SK-N-SH (cell line): ENCODE data around the gene PPP1R15B.

Experiments used
- CHD2 ChIP-seq: fragments of 150-350 bp; IDR thresholded peaks from 2 replicates; pipeline ENCODE4 v1.6.1; 2018; ENCODE audit warnings: low read length; ENCODE audit not compliant: partially characterized antibody
- FOXJ3 ChIP-seq: sonication (generic); formaldehyde crosslinking; IDR thresholded peaks from 2 replicates; pipeline ENCODE4 v1.5.1; 2020; ENCODE audit warnings: mild to moderate bottlenecking, missing genetic modification reagents
- FOXM1 ChIP-seq: IDR thresholded peaks from 2 replicates; pipeline ENCODE4 v1.4.0; 2012; ENCODE audit warnings: low read depth, mild to moderate bottlenecking
- MXI1 ChIP-seq: IDR thresholded peaks from 2 replicates; pipeline ENCODE4 v1.6.1; 2012; ENCODE audit warnings: mild to moderate bottlenecking, low read depth, low read length, improper control_type of control experiment
- PBX3 ChIP-seq: IDR thresholded peaks from 2 replicates; pipeline ENCODE4; 2012
- POLR2AphosphoS5 ChIP-seq: IDR thresholded peaks from 2 replicates; pipeline ENCODE4 v1.6.1; 2012; ENCODE audit warnings: low read depth, low read length
- RAD21 ChIP-seq: IDR thresholded peaks from 2 replicates; pipeline ENCODE4 v1.6.1; 2012; ENCODE audit warnings: mild to moderate bottlenecking, low read length
- RFX5 ChIP-seq: IDR thresholded peaks from 2 replicates; pipeline ENCODE4 v1.6.1; 2012; ENCODE audit warnings: mild to moderate bottlenecking, improper control_type of control experiment, low read length
- SIN3A ChIP-seq: IDR thresholded peaks from 2 replicates; pipeline ENCODE4 v1.6.1; 2012; ENCODE audit warnings: low read depth, mild to moderate bottlenecking, low read length, moderate library complexity, borderline replicate concordance
- TAF1 ChIP-seq: IDR thresholded peaks from 2 replicates; pipeline ENCODE4 v1.6.1; 2012; ENCODE audit warnings: low read depth, mild to moderate bottlenecking, low read length, moderate library complexity, borderline replicate concordance
- ZBTB33 ChIP-seq: IDR thresholded peaks from 2 replicates; pipeline ENCODE4 v1.4.0; 2012; ENCODE audit warnings: low read depth, borderline replicate concordance
- TF ChIP-seq, protein P1 (sequence below): fragments of 150-350 bp; IDR thresholded peaks from 2 replicates; pipeline ENCODE4 v1.6.1; 2017; ENCODE audit warnings: antibody characterized with exemption, low read length, low read depth, borderline replicate concordance
- TF ChIP-seq, protein P2 (sequence below): fragments of 200-600 bp; sonication (generic); IDR thresholded peaks from 2 replicates; pipeline ENCODE4 v1.6.1; 2017; ENCODE audit warnings: antibody characterized with exemption, mild to moderate bottlenecking, moderate library complexity

DNA sequence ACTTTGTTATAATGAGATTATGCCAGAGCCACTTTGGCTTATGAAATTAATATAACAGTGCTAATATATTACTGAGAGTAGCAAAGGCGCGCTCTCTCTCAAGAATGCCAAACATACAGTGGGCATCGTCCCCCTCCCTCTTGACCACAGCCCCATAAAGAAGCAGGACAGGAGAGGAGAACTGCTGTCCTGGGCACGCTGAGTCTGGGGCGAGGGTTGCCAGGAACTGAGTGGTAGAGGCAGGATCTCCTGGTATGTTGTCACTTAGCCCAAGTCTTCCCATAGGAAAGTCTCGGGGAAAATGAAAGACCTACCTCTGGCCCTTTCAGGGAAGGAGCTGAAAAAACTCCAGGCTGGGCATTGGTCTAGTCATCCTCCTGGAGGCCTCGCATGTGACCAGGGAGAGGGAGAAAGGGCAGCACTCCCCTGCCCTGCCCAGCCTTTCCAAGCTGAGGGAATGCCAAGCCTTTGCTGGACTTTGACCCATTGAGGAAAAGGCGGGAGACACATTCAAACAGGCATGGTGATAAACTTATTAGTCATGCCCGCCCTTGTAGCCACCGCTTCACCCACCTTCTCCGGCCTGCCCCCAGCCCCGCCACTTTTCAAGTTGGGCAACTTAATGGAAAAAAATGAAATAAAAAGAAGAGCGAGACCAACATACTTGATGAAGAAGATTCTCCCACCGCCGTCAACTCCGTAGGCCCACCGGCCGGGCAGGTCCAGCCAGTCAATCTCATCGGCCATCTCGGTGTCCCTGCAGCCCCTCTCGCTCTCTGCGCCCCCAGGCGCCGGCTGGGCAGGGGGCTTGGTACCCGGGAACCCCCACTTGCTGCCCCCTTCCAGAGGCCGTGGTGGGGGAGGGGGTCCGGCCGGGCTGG lies 34.5 kb downstream of the PPP1R15B start:
- no peak for TF ChIP-seq RFX5
- no peak for TF ChIP-seq CHD2
- TF ChIP-seq, protein P1, sequence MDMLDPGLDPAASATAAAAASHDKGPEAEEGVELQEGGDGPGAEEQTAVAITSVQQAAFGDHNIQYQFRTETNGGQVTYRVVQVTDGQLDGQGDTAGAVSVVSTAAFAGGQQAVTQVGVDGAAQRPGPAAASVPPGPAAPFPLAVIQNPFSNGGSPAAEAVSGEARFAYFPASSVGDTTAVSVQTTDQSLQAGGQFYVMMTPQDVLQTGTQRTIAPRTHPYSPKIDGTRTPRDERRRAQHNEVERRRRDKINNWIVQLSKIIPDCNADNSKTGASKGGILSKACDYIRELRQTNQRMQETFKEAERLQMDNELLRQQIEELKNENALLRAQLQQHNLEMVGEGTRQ: no peak
- TF ChIP-seq, protein P2, sequence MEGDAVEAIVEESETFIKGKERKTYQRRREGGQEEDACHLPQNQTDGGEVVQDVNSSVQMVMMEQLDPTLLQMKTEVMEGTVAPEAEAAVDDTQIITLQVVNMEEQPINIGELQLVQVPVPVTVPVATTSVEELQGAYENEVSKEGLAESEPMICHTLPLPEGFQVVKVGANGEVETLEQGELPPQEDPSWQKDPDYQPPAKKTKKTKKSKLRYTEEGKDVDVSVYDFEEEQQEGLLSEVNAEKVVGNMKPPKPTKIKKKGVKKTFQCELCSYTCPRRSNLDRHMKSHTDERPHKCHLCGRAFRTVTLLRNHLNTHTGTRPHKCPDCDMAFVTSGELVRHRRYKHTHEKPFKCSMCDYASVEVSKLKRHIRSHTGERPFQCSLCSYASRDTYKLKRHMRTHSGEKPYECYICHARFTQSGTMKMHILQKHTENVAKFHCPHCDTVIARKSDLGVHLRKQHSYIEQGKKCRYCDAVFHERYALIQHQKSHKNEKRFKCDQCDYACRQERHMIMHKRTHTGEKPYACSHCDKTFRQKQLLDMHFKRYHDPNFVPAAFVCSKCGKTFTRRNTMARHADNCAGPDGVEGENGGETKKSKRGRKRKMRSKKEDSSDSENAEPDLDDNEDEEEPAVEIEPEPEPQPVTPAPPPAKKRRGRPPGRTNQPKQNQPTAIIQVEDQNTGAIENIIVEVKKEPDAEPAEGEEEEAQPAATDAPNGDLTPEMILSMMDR: no peak
- no peak for TF ChIP-seq POLR2AphosphoS5
- TF ChIP-seq FOXJ3: no peak
- no peak for TF ChIP-seq TAF1
- no peak for TF ChIP-seq ZBTB33
- TF ChIP-seq SIN3A: no peak
- TF ChIP-seq PBX3: no peak
- no peak for TF ChIP-seq RAD21
- no peak for TF ChIP-seq FOXM1
- TF ChIP-seq MXI1: no peak
